Endothelial cell of umbilical vein (primary cell): ENCODE data around the gene GLI1. TPM values are rescaled to one million over a fixed set of nuclear protein-coding genes. Genes with fewer than 3 reads are reported as not detected.

Source experiments
- BruUV-seq: library from RNA; stranded (reverse); fragments of 400-500 nt; replicated peaks from 2 replicates; lab custom pipeline; 2021; lab: Mats Ljungman, UMichigan
- CTCF ChIA-PET: fragments of 300-600, 350-600 bp; sonication (Branson Sonifier 250); formaldehyde crosslinking; loops from one replicate; lab custom pipeline; 2021; ENCODE audit warnings: antibody characterized with exemption, inconsistent platforms; lab: Charles Lee
- POLR2A ChIA-PET: fragments of 300-600, 350-600 bp; sonication (Branson Sonifier 250); formaldehyde crosslinking; loops from one replicate; lab custom pipeline; 2021; ENCODE audit warnings: antibody characterized with exemption, inconsistent platforms; lab: Charles Lee
- DNase-seq: peaks from one replicate; pipeline ENCODE4 v3.0.0-alpha.2; 2011; ENCODE audit warnings: low read depth, low spot score
- FAIRE-seq: peaks from 2 replicates; lab custom pipeline; 2011; peaks lifted over from hg19 to GRCh38; lab: Jason Lieb, UNC
- H2AFZ ChIP-seq: 2 replicates; pipeline ENCODE4 v1.6.0; 2012; ENCODE audit warnings: low read depth, low read length, control low read depth, inconsistent platforms
- H3K27ac ChIP-seq: 2 replicates; pipeline ENCODE4 v1.5.1; 2011; ENCODE audit warnings: low read depth, mild to moderate bottlenecking, control low read depth, low read length, moderate library complexity; ENCODE audit not compliant: insufficient read depth
- H3K27me3 ChIP-seq, 2 experiments: 2 replicates each; pipeline versions ENCODE4 v1.6.0 to v1.6.1; 2011; ENCODE audit warnings: low read length in 2 of 2, mixed read lengths in 1 of 2; ENCODE audit not compliant: control insufficient read depth in 2 of 2, insufficient read depth in 2 of 2
- H3K36me3 ChIP-seq, 2 experiments: 2 replicates in 1 of 2; 3 replicates in 1 of 2; pipeline ENCODE4 v1.5.1; 2011; ENCODE audit warnings: low read length in 2 of 2, mild to moderate bottlenecking in 1 of 2, moderate library complexity in 1 of 2; ENCODE audit not compliant: control insufficient read depth in 2 of 2, insufficient read depth in 2 of 2; ENCODE audit errors: extremely low read depth in 1 of 2
- H3K4me1 ChIP-seq: 3 replicates; pipeline ENCODE4 v1.5.1; 2011; ENCODE audit warnings: mild to moderate bottlenecking, low read length; ENCODE audit not compliant: control insufficient read depth, insufficient read depth; ENCODE audit errors: extremely low read depth
- H3K4me2 ChIP-seq: 2 replicates; pipeline ENCODE4 v1.6.1; 2011; ENCODE audit warnings: low read length, control low read depth, mixed read lengths; ENCODE audit not compliant: insufficient read depth
- H3K4me3 ChIP-seq, 3 experiments: fragments of 200-600 bp in 1 of 3; sonication (generic), shearing (Covaris generic) in 1 of 3; replicated peaks in 1 of 3; 2 replicates each; pipeline ENCODE4 v1.5.1; 2011 to 2016; ENCODE audit warnings: control low read depth in 3 of 3, low read length in 3 of 3, mild to moderate bottlenecking in 2 of 3, inconsistent platforms in 1 of 3, low read depth in 1 of 3, moderate library complexity in 1 of 3; ENCODE audit not compliant: insufficient read depth in 1 of 3
- H3K79me2 ChIP-seq: 2 replicates; pipeline ENCODE4 v1.6.0; 2012; ENCODE audit warnings: low read length, inconsistent platforms; ENCODE audit not compliant: control insufficient read depth, insufficient read depth
- H3K9ac ChIP-seq: replicated peaks from 2 replicates; pipeline ENCODE3; 2011; ENCODE audit warnings: low read length, control low read depth; ENCODE audit not compliant: insufficient read depth; ENCODE audit errors: extremely low read depth
- H3K9me1 ChIP-seq: replicated peaks from 3 replicates; pipeline ENCODE4 v1.6.0; 2011; ENCODE audit warnings: mild to moderate bottlenecking, low read length; ENCODE audit not compliant: control insufficient read depth, insufficient read depth; ENCODE audit errors: extremely low read depth
- H3K9me3 ChIP-seq: replicated peaks from 2 replicates; pipeline ENCODE4 v1.5.1; 2012; ENCODE audit warnings: low read length, inconsistent platforms; ENCODE audit not compliant: control insufficient read depth, insufficient read depth
- H4K20me1 ChIP-seq: replicated peaks from 2 replicates; pipeline ENCODE3; 2011; ENCODE audit warnings: mild to moderate bottlenecking, low read length; ENCODE audit not compliant: control insufficient read depth, insufficient read depth; ENCODE audit errors: extremely low read depth
- CTCF ChIP-seq, 2 donors: IDR thresholded peaks; 1 replicate in 1 of 2; 2 replicates in 1 of 2; pipeline ENCODE4 v1.5.1; 2011; ENCODE audit warnings: low read length in 2 of 2, mild to moderate bottlenecking in 2 of 2, moderate library complexity in 2 of 2, control low read depth in 1 of 2, inconsistent platforms in 1 of 2, low read depth in 1 of 2; ENCODE audit not compliant: insufficient read depth in 1 of 2; ENCODE audit errors: extremely low read depth in 1 of 2
- EZH2 ChIP-seq: IDR thresholded peaks from 2 replicates; pipeline ENCODE4 v1.6.1; 2012; ENCODE audit warnings: borderline replicate concordance, low read depth, mild to moderate bottlenecking, moderate library complexity, low read length, inconsistent platforms; ENCODE audit not compliant: severe bottlenecking
- FOS ChIP-seq: IDR thresholded peaks from 2 replicates; pipeline ENCODE4 v1.6.1; 2011; ENCODE audit warnings: mild to moderate bottlenecking, low read length, moderate library complexity, borderline replicate concordance; ENCODE audit not compliant: insufficient read depth
- GATA2 ChIP-seq: IDR thresholded peaks from 2 replicates; pipeline ENCODE4 v1.7.0; 2011; ENCODE audit warnings: low read depth, mild to moderate bottlenecking, moderate library complexity, mixed read lengths, low read length; ENCODE audit not compliant: insufficient read length, insufficient read depth
- JUN ChIP-seq: IDR thresholded peaks from 2 replicates; pipeline ENCODE4 v1.6.1; 2011; ENCODE audit warnings: borderline replicate concordance, low read depth; ENCODE audit not compliant: insufficient read length, insufficient read depth
- MYC ChIP-seq: IDR thresholded peaks from one replicate; pipeline ENCODE4 v1.6.1; 2011; ENCODE audit warnings: mild to moderate bottlenecking, low read depth, low read length
- POLR2A ChIP-seq: IDR thresholded peaks from 2 replicates; pipeline ENCODE4 v1.6.1; 2012; ENCODE audit warnings: low read depth, mild to moderate bottlenecking, control low read depth, low read length
- POLR2AphosphoS5 ChIP-seq: IDR thresholded peaks from 2 replicates; pipeline ENCODE4 v1.6.1; 2012; ENCODE audit warnings: low read depth, mild to moderate bottlenecking, control low read depth, low read length, moderate library complexity; ENCODE audit not compliant: insufficient read depth
- dilution Hi-C: fragments of 300-500 bp; cut with MboI; formaldehyde crosslinking; loops from one replicate; pipeline ENCODE4 v1.15.0; 2019; ENCODE audit warnings: low sequenced_read_pairs; ENCODE audit not compliant: extremely low pct_ligation_motif_present
- intact Hi-C: fragments of 100-400 bp; cut with micrococcal nuclease; formaldehyde crosslinking; loops from one replicate; pipeline ENCODE4 v1.10.0; 2022
- polyA plus RNA-seq, 4 experiments: library from polyadenylated mRNA; depleted of rRNA in 3 of 4; stranded (reverse) in 3 of 4; unstranded in 1 of 4; fragments of >200 nt; gene quantifications; 2 replicates each; pipeline versions ENCODE4 v1.2.1 to v1.2.3, GENCODE V29; 2011 to 2012; ENCODE audit warnings: missing spikeins in 1 of 4
- total RNA-seq: library from RNA; stranded (reverse); gene quantifications from 2 replicates; pipeline ENCODE4 v1.2.3, GENCODE V29; 2021
- TF ChIP-seq, protein P1 (sequence below): IDR thresholded peaks from 2 replicates; pipeline ENCODE4 v1.6.1; 2011; ENCODE audit not compliant: insufficient read depth, insufficient read length

Gene GLI1
- total and polyA plus RNA-seq, 2 donors (not counting 3 experiments of a cell fraction or from before 2014, with no cell fraction given) = 0.10 to 0.29 TPM

DNA sequence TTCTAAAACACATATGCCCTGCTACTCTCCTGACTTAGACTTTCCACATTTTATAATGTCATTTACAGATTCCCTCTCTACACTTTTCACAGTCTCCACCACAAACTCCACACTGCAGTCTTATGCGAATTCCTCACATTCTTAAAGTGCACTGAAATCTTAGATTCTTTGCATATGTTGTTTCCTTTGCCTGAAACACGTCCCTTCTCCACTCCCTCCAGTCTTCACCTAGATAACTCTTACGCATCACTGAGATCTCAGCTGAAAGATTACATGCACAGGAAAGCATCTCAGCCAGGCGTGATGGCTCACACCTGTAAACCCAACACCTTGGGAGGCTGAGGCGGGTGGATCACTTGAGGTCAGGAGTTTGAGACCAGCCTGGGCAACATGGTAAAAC lies 23.9 kb downstream of the GLI1 start:
- no TSS peak for BruUV-seq
- intact Hi-C loops = no loop called here
- Histone ChIP-seq H3K9me3 (no peaks in the 10 kb centered on the region), H3K36me3 (no peaks in the 10 kb centered on the region), H3K4me3 (no peak overlapping the region), H3K9ac (no peak overlapping the region), H2AFZ (no peak overlapping the region), H3K79me2 (peaks cover 6% of the 10 kb centered on the region), H3K27ac (no peak overlapping the region), H3K4me2 (no peak overlapping the region), H3K27me3 (peaks cover 5 to 6% of the 10 kb centered on the region in 2 experiments), H4K20me1 (no peaks in the 10 kb centered on the region), H3K9me1 (no peaks in the 10 kb centered on the region), H3K4me1 (peaks cover 7% of the 10 kb centered on the region)
- no peak for FAIRE-seq
- dilution Hi-C loops = no loop called here
- POLR2A ChIA-PET = no interaction called here
- no peak for TF ChIP-seq MYC
- no peak for TF ChIP-seq POLR2A
- TF ChIP-seq JUN = no peak
- TF ChIP-seq POLR2AphosphoS5 = no peak
- no peak for TF ChIP-seq EZH2
- TF ChIP-seq, protein P1, sequence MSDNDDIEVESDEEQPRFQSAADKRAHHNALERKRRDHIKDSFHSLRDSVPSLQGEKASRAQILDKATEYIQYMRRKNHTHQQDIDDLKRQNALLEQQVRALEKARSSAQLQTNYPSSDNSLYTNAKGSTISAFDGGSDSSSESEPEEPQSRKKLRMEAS = no peak
- TF ChIP-seq GATA2 = no peak
- no peak for TF ChIP-seq CTCF (IDR thresholded peaks at IDR 0.05; ENCODE audit: extremely low read depth in 1 of 2, insufficient read depth in 1 of 2, low read depth in 1 of 2, low read length in 2 of 2)
- no peak for TF ChIP-seq FOS
- CTCF ChIA-PET = interaction anchor here (1.2 kb wide), 1 partner anchor 8 kb away, joined by 3 read pairs; no protein-coding TSS in a partner anchor
- no peak for DNase-seq
